NCI-H1105 (cell line): ENCODE measurements around the gene MAB21L1.

Source experiments
- DNase-seq: peaks from one replicate; lab custom pipeline; 2025; lab: John Stamatoyannopoulos, UW

Gene MAB21L1

DNA sequence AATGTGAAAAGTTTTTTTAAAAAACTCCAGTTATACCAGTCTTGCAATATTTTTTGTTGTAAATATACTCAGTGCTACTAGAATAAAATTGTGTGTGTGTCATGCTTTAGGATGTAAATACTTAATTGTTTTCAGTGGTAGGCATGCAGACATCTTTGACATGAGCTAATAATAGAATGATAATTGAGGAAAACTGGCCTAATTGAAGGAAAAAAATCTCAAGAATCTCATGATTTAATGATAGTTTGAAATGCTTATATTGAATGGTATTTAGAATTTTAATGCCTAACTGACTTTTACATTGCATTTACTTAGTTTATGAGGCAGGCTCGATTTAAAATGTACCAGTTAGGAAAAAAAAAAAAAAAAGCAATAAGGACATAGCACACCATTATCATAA is 3.2 kb upstream of the MAB21L1 start:
- DNase-seq: no peak

DNA sequence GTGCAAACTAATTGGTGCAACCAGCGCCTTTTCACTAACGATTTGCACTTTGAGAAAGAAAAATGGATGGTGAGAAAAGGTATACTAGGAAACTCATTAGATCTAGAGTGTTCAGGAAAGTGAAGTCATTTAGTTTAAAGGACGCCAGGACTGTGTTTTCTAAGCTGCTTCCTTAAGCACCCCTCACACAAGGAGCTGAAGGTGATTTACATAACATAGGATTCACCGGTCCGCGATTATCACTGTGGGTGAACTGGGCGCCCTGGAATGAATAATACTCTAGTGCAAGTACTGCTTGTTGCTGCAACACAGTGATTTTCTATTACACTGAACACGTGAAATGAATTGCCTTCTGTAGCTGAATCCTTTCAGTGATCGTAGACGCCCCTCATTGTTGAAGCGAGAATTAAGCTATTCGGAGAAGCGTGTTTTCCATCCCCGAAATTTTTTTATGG is 2.6 kb upstream of the MAB21L1 start:
- no peak for DNase-seq

DNA sequence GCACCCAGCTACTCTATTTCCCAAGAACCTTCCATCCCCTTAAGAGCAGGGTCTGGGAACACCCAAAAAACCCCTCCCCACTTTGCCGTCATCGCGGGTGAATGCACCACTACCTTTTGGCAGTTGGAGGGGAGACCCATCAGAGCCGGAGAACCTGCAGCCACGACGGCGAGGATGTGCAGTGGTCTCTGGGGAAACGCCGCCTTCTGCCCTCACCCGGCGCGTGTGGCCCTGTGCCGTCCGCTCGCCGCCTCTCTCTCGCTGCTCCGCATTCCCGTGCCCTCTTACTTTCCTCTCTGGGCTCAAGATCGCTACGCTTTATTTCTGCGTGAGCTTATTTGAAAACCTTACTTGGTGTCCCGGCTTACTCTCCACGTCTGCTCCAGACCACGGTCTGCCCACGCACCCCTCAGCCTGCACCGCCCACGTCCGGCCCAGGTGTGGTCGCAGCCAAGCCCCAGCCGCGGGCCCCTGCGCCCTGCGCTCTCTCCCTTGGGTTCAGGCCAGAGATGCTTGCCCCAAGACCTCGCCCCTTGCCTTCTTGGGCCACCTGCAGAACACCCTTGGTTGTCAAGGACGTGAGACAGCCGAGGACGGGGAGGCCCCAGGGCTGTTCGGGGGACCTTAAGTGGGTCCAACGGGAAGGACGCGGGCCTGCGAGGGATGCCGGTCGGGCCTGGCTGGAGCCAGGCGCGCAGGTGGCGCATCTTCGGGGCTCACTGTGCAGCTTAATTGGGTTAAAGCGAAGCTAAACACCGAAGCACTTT is 2.0 kb upstream of the MAB21L1 start:
- no peak for DNase-seq

DNA sequence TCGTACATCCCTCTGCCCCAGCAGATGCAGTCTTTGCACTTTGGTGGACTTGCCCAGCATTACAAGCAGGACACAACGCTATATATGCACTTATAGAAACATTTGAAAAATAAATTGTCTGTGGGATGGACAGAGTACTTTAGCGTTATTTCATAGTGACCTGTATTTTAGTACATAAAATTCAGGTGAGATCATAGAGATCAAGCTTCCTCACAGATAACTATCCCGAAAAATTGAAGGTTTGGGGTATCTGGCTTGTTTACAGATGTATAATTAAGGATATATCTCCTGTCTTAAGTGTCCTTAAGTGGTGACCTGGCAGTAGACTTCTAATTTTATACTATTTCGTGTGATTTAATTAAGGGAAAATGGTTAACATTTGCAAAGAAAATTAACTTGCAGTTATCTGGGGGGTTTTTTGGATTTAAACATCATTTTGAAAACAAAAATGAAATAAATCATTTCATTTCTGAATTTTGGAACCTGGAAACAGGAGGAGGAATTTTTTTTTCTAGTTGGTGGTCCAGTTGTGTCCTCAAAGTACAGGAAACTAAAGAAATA is 977 bp upstream of the MAB21L1 start:
- DNase-seq: no peak

DNA sequence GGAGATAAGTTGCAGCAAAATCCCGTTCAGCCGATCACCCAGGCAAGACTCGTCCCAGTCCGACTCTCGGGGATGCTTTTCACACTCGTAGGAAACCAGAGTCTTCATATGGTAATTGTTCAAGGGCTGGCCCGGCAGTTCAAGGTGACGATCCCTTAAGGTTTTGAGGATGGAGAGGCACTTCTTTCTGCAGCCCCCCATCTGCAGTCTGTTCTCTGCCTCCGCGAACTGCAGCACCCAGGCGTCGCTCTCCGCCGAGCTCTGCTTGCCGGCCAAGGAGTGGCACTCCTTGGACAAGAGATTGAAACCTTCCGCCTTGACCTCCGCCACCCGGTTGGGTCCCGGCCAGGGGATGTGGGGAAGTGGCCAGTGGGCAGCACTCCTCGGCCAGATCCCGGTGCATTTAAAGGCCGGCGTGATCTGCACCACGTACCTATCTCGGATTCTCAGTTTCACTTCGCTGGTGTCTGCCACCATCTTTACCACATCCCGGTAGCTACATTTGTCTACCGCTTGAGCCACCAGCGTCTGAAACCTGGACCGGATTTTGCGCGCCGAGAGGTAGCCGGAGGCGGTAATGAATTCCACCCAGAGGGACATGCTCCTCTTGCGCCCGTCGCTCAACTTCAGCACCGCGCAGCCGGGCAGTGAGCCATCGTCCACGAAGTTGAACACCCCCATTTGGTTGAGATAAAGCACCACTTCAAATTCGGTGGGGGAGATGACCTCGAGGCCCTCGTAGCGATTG is 1.1 kb downstream of the MAB21L1 start:
- no peak for DNase-seq

DNA sequence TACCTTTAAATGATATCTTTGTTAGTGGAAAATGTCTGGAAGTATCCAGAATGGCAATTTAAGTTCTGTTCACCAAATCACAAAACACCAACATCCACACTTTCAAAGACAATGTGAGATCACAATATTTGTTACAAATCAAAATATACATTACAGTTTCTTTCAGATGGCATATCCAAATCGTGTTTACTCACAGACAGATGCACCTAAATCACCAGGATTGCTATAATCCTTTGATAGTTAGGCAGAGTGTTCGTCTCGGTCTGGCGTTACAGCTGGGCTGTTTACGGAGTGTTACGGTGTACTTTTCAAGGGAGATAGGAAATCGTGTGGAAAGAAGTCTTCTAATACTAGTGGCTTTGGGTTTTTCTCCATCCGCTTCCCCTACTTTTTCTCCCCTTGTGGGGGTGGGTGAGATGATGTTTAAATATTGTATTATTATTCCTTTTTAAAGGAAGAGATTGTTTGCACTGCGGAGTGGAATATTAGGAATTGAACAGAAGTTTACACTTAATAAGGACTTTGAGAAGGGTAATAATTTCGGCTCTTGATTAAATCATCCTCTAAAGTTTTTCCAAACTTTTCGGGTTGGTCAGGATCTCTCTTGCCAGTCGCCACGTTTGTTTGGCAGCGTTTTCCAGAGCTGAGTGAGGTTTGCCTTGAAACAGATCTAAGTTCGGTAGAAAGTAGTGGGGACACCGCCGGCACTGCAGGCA is 1.8 kb downstream of the MAB21L1 start:
- no peak for DNase-seq

DNA sequence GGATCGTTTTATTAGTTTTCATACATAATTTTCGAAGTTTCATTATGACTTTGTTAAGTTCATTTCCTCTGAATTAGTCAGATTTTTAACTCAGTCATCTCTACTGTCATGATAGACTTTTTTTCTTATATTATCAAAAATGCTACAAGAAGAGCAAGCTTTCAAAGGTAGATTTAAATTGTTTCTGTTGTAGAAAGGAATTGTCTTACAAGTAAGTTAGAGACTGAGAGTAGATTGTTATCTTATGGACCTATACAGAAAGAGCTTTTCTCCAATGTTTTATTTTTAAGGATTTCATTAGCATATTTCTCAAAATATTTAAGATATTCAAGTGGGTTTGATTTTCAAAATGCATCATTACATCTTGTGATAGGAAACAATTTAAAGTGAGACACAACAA is 2.7 kb downstream of the MAB21L1 start:
- DNase-seq: no peak

DNA sequence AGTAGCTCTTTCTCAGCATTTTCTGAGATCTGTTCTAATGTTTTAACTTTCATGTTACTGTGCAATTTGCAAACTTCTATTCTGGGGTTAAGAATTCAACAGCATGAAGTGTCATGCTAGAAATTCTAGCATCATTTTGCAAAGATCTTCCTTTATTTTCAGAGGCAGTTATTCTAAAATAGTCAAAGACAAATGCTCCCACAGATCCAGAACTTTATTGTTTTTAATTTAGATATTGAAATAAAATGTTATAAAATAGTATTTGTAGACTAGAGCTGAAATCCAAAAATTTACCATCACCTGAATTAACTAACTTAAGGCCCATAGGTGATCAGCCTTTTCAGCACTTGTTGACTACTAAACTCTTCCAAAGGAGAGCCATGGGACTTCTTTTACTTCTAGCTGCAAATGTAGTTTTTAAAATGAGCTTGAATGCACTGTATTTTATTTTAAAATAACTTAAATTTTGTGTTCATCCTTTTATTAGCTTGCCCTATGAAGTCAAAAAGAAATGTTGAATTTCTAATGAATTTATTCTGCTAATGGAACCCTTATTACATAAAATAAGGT is 3.2 kb downstream of the MAB21L1 start:
- DNase-seq: no peak

DNA sequence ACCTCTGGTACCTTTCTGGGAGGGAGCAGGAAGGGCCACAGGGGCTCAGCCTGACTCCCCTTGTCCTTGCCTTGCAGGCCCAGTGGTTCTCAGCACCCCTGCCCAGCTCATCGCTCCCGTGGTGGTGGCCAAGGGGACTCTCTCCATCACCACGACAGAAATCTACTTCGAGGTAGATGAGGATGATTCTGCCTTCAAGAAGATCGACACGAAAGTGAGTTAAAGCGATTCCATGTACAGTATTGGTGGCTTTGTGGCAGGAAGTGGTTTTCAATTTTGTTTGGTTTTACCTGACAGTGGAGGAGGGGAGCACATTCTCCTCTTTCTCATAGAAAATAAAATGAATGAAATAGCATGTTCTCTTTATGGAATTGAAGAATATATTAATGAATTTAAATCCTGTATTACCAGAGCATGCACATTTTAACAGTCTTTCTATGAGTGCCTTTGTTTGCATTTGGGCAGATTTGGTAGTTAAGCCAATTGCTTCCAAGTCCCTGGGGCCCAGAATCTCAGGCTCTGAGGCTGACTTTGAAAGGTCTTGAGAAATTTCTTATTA is 4.1 kb downstream of the MAB21L1 start:
- DNase-seq: no peak

DNA sequence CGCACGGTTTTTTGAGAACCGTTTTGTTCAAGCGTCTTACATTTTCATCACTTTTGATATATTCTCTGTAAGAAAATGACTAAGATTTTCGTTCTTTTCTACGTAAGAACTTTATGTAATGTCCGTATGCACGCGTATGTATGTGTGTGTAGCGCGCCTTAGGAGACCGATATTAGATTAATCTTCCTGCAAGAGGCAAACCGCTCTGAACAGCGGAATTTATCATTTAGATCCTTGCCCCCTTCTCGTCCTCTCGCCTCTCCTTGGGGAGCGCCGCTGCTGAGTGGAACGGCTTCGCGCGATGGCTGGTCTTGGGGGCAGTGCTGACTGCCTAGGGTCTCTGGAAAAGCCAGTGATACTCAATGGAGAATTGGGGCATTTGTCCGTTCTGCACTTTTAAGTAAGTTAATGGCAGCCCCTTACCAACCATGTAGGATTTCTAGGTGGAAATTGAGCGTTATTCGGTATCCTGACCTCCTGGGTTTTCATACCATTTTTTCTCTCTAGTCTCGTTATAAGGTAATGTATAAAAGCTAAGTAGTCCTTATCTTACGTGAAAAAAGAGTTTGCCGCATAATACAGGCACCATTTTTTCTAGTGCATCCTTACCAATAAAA is 4.7 kb downstream of the MAB21L1 start:
- no peak for DNase-seq

DNA sequence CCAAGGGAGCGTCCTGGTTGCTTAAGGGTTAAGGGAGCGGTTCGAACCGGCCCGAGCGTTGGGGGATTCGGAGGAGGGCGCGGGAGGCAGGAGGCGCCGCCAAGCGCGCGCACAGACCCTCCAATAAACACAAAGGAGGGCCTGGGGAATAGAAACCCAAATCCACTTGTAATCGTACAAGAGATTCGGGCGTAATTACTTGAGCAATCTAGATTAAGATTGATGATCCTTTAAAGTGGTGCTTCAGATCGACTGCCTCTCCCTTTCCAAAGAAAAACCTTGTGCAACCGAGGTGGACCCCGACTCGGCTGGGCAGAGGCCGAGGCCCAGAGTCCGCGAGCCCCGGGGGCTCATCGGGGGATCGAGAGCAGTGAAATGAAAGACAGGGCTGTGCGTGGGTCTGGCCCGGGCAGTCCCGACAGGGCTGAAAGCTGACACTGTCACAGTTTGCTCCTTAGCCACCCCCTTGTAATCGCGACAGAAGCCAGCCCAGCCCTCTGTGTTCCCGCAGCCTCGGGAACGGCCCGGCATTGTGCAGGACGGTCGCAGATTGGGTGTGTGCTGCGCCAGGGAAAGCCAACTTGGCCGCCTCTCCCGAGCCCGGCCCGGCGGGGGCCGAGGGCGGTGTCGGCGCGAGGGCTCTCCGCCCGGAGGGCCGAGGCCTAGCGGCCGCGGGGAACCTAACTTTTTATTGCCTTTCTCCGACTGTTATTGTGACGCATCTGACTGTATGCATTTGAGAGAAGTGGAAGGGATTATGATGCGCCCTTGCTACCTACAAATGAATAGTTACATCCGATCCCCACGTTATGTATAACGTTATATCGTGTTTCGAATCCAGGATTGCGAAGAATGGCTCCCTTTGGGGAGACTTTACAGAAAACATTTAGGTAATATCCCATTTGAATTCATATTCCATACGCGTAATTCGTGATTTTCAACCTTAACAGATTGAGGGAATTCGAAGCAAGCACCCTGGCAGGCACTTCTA is 5.5 kb downstream of the MAB21L1 start:
- no peak for DNase-seq

DNA sequence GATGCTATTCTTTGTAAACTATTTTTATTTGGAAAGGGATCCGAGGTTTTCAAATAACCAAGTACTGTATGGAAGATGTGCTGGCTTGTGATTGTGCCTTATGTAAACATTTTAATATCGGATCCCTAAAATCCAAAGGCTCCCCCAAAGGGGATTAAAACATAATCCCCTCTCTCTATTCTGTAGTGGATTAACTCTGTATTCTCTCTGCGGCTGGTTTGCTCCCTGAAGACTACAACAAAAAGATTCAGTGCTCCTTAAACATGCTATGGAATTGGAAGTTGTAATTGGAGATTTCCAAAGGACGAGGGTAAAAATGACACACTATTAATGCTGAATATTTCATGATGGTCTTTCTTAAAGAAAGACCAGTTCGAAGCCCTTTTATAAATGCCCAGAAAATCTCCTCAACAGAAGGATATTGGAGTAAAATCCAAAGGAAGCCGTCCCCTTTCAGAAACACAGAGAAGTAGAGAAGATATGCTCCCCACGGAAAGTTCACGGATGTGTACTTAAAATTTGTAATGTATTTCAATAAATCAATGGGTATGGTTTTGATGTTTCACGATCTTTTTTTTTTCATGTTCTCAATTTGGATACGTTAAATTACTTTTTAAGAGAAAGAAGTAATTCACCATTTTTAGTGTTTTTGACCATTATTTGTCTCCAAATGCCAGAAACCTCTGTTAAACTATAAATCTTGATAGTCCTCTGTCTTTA is 6.5 kb downstream of the MAB21L1 start:
- DNase-seq: no peak

DNA sequence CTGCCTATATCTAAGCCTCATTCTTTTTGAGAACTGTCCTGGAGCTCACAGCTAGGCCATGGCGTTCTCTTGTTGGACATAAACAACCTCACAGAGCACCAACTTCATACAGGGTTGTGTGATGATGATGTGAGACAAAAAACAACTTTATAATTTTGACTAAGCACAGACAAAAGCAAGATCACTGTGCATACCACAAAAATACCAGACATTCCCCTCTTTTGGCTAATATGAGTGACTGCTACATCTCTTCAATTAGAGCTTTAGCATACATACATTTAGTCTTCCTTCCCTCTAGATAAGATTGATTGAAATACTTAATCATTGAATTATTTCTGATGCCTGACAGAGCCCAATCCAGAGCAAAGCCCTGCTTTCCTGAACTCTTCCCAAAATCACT is 8.3 kb downstream of the MAB21L1 start:
- no peak for DNase-seq

DNA sequence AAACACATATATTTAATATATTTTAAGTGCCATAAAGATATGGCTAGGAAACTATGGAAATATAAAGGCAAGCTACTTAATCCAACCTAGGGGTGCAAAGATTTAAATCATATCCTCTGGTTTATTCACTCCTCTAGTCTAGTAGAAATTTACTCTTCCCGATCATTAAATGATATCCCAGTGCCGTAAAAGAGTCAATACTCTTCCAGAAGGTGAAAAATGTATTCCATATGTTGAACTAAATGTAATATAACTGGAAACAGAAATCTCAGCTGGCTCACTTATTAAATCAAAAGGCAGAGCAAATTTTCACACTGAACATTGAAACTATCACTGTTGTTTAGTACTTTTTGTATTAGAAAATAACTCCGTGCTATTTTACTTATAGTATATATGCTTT is 11.1 kb downstream of the MAB21L1 start:
- no peak for DNase-seq

DNA sequence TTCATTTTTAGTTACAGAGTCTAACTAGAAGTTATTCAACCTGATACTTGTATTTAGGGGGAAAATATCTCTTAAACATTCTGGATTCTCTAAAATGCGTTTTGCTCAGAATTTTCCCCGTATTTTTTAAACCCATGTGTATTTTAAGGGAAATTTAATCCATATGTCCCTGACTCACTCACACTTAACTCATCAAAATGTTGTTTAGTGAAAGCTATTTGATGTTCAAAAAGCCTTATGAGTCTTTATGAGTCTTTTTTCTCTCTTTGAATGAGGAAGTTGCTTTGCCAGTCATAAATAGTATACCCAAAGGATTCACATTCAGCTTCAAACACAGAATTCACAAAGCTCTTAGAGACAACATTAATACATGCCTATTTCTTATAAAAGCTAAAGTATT is 16.4 kb downstream of the MAB21L1 start:
- no peak for DNase-seq

DNA sequence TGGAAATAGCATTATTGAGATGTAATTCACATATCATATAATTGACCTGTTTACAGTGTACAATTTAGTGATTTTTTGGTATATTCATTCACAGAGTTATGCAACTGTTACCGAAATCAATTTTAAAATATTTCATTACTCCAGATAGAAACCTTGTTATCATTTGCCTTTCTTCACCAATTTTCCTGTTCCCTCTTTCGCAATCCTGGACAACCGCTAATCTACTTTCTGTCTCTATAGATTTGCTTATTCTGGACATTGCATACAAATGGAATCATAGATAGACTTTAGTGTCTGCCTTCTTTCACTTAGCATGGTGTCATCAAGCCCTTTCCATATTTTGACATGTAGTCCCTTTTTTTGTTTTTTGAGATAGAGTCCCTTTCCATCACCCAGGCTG is 19.2 kb downstream of the MAB21L1 start:
- DNase-seq: no peak

DNA sequence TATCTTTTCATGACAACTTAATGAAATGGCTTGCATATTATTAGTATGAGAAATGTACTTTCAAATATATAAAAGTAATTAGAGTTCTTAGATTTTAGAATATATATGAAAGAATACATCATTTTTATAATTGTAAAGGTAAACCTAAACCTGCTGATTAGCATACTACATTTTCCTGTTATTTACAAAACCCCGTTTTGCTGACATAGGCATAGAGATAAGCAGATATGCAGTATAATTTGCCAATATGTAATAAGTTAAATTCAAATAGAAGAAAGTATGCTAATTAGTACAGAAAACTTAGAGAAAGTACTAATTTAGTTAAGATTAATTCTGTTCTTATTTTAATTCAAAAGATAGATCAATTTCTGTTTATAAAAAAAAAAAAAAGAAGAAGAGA is 21.5 kb downstream of the MAB21L1 start:
- no peak for DNase-seq

DNA sequence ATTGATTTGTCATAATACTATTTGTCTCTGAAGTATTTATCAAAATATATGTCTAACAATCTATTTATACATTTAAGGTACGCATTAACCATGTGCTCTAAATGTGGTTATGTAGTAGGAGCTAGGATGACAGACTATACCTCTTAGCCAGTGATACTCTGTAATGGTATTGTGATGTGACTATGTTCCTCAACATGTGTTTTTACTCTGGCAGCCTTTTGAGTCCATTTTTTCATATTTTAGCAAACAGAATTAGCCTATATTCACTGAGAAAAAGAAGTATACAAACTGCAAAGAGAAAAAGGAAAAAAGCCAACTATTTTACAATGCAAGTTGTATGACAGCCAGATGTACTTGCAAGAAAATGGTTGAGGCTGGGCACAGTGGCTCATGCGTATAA is 26.7 kb downstream of the MAB21L1 start:
- DNase-seq: no peak

DNA sequence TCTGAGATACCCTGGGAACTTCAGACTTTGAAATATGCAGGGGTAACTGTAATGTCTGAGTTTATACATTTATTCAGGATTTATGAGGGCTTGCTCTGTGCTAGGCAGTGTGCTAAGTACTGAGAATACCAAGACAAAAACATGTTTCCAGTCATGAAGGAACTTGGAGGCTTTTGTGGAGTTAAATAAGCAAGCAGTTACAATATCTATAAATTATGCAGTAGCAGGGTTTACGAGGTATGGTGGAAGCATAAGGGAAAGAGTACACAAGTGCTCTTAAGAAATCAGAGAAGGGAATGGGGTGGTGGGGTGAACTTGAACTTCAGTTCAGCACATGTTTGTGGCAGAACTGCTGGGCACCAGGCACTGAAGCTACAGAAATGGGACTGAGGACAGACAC is 28.0 kb downstream of the MAB21L1 start:
- no peak for DNase-seq
